GM19035 (cell line): Measurements from ENCODE around the gene GVQW3.

Experiments used
- ATAC-seq: cut with Tn5 transposase; IDR thresholded peaks from one replicate; pipeline ENCODE4 v1.9.1; 2021; ENCODE audit not compliant: unreplicated experiment

Gene GVQW3

DNA sequence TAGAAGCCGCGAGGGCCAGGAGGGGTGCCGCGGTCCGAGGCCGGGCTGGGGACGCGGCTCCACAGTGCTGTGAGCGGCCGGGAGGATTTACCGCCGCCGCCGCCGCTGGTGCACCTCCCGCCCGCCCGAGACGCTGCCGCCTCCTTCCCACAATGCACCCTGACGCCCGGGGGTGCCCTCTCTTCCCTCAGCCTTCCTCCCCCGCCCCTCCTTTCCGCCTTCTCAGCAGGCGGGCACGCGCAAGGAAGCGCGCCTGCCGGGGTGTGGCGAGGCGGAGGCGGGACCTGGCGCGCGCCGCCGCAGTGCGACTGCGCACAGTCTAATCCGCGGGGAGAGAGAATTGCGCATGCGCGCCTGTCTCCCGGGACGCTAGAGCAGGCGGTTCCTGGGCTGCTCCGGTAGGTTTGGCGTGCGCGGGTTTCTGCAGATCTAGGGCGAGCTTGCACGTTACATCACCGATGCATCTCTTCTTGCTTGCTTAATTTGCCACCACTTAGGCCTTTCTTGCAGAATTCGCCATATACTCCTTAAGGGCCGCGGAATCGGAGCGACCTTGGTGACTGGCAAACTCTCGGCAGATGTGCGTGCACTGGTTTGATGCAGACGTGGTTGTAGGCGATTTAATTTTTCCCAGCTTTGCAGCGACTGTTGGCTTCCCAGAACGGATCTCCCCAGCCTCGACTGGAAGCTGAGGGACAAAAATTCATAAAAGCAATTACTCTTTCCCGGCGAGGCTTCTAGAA, at the start of gene GVQW3, which contains the start of gene THAP12:
TSS of gene GVQW3 (plus strand) at position 347 of the 743 bp plus-strand sequence. CDS start 506 bp downstream, outside the sequence.
TSS of gene THAP12 (minus strand) at position 156 of the 743 bp plus-strand sequence. CDS start 296 bp downstream, outside the sequence.
- ATAC-seq = peak; percentile 78

DNA sequence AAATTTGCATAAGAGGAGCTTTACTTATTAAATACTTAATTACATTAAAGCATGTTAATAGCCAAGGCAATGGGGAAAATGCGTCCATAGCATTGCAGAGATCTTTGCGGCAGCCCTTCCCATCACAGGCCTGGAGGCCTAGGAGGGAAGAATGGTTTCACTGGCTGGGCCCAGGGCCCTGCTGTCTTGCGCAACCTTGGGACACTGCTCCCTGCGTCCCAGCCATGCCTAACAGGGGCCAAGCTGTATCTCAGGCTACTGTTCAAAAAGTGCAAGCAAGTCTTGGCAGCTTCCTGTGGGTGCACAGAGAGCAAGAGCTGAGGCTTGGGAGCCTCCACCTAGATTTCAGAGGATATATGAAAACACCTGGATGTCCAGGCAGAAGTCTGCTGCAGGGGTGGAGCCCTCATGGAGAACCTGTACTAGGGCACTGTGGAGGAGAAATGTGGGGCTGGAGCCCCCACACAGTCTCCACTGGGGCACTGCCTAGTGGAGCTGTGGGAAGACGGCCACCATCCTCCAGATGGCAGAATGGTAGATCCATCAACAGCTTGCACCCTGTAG, 46.2 kb upstream of the GVQW3 start:
- ATAC-seq = no peak

GRCh38 chr11:76335842-76336241, 45.3 kb upstream of the GVQW3 start:
- no peak for ATAC-seq

DNA sequence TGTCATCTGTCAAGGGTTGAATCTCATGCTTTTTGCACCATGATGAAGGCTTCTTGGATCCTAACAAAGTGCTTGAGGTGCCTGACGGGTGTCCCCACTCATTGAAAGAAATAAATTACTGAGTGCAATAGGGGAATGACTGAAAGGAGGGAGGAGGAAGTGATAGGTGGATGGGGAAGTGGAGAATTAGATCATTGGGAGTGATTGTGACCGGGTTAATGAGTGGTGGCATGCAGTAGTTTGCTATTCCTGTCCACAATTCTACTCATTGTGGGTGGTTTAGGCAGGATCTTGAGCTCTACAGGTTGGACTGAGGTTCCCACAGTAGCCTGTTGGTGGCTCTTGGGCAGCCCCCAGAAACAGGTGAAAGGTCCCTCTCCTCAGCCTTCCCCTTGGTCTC, 44.5 kb upstream of the GVQW3 start:
- no peak for ATAC-seq

GRCh38 chr11:76337469-76337868, 43.7 kb upstream of the GVQW3 start:
- no peak for ATAC-seq

DNA sequence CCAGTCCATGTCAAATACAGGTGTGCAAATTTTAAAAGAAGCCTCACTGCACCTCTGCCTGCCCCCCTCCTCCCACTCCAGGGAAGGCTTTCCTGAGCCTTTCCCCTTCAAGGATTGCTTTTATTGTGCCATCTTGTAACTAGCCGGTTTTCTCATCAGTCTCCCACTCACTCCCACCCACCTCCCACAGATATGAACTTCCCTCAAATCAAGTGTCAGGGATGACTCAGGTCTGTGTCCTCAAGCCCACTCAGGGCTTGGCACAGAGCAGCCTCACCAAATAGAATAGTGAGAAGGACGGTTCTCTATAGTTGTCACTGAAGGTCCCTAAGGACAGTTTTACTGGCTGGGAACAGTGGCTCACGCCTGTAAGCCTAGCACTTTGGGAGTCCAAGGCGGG, 43.2 kb upstream of the GVQW3 start:
- ATAC-seq = no peak

DNA sequence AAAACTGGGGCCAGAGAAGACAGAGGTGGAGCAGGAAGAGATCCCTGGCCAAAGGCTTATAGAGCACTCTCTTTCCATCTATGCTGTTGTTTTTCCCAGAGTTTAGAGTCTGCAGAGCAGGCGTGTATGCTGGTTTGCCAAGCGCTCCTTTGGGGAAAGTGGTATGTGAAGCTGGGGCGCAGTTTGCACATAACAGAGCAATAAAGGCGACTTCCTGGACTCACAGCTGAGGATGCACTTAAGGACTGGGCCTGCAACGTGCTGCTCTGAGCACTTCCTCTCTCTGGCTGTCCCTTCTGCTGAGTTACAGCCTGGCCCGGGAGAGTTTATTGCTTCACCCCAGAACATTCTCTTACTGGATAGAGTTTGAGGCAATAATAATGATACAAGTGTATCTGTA, 41.9 kb upstream of the GVQW3 start:
- ATAC-seq = no peak

DNA sequence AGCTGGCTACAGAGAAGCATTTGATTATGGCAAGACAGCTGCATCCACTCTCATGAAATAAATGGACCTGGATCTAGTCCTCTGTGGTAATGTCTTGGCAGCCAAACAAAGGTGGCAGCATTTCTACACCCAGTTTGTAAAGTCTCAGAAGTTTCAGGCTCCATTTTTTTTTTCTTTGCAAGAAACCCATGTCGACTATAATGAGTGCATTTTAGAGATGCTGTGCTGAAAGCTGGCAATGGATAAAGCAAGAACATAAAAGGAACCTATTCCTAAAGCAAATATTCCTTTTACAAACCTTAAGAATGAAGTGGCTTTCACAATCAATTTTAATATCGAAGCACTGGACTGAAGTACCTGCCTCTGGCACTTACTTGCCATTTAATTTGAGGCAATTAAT, 33.7 kb upstream of the GVQW3 start:
- ATAC-seq = no peak

- ATAC-seq = no peak
These were observed 32.8 kb upstream of the GVQW3 start for GRCh38 chr11:76348348-76348747.

DNA sequence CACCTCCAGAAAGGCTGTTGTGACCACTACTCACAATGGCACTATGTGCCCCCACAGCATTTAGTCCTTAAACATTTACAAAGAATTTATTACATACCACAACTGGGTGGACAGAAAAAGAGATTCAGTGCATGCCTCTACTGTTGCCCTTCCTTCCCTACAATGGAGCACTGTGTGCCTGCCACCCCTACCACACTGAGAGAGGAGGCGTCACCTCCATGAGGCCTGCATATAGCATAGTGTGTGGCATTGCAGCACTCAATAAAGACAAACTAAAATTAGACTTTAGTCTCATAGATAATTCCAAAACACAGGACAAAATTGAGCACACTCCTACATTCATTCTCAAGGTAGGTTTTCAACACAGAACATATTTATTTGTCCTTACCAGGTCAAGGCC, 26.0 kb upstream of the GVQW3 start:
- no peak for ATAC-seq

- no peak for ATAC-seq
These were observed 19.7 kb upstream of the GVQW3 start for GRCh38 chr11:76361374-76361773.

GRCh38 chr11:76361776-76362175, 19.3 kb upstream of the GVQW3 start:
- no peak for ATAC-seq

GRCh38 chr11:76362716-76363115, 18.4 kb upstream of the GVQW3 start:
- no peak for ATAC-seq

- ATAC-seq = no peak
These were observed 16.0 kb upstream of the GVQW3 start for GRCh38 chr11:76365038-76365679.

DNA sequence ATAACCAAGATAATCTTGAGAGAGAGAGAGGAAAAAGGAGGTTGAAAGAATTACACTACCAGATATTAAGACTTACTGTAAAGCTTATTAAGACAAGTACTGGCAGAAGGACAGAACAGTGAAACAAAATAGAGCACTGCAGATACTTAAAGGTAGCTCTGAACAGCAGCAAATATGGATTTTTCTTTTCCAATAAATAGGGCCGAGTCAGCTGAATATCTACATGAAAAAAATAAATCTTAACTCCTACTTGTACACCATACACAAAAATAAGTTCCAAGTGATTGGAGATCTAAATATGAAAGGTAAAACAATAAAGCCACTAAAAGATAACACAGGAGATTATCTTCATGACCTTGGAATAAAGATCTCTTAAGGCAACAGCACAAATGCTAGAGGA, 12.6 kb upstream of the GVQW3 start:
- no peak for ATAC-seq

DNA sequence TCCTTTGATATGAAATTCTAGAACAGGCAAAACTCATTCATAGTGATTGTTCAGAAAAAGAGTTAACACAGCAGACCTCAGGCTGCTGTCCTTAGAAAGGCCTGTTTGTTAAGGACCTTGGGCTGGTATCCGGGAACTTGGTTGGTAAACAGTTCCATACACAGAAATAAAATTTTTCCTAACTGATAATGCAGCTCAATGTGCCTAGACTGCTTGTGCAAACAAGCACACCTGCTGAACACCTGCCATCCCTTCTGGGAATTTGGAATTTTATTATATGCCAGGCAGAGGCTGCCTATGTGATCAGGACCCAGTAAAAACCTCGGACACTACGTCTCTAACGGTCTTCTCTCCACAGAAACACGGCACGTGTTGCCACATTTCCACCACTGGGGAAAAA, 11.7 kb upstream of the GVQW3 start:
- ATAC-seq = no peak

- ATAC-seq = no peak
These were observed 10.0 kb upstream of the GVQW3 start for GRCh38 chr11:76371170-76371569.

DNA sequence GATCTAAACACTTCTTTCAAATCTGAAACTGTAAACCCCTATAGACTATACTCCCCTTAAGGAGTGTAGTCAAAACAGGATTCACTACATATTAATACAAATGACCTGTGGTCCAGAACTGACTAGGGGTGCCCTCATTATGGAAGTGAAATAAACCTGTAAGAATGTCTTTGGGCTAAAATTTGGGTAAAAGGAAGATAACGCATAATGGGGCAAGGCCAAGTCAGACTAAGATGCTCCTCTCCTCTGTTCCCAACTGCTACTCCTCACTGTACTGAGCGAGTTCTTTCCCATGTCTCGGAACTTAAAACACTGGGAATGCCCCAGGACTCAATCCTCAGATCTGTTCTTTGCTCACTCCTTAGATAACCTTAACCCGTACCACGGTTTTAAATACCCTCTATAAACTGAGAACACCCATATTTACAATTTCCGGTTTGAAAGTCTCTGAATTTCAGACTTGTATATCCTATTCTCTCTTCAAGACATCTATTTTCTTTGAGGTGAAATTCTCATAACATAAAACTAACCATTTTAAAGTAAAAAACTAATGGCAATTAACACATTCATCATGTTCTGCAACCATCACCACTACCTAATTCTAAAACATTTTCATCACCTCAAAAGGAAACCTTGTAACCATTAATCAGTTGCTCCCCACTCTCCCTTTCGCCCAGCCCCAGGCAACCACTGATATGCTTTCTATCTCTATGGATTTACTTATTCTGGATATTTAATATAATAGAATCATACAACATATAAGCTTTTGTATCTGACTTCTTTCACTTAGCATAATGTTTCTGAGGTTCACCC, 4.2 kb upstream of the GVQW3 start:
- no peak for ATAC-seq

GRCh38 chr11:76379807-76380158, 1.3 kb upstream of the GVQW3 start:
- no peak for ATAC-seq

GRCh38 chr11:76380159-76380976, 755 bp upstream of the GVQW3 start:
- no peak for ATAC-seq

GRCh38 chr11:76382209-76382608, 1.1 kb downstream of the GVQW3 start:
- no peak for ATAC-seq
